ENCODE measurements around the gene FAM174C. TPM values are rescaled to one million over a fixed set of nuclear protein-coding genes. Genes with fewer than 3 reads are reported as not detected.

The FAM174C gene
- total and polyA plus RNA-seq, 10 of the 15 experiments (the other 5 are each of a cell fraction or from before 2014, with no cell fraction given): 0.89 to 94.6 (median 43.6) TPM

GRCh38 chr19:1251330-1252220, 23.8 kb upstream of the FAM174C start (continued):
- TF ChIP-seq MTA2 (IDR thresholded peaks at IDR 0.05; ENCODE audit: low read depth): no peak
- TF ChIP-seq USF1 (IDR thresholded peaks at IDR 0.05; ENCODE audit: borderline replicate concordance, extremely low read length, insufficient read depth, low read depth, low read length): no peak
- no peak for TF ChIP-seq IRF4 (IDR thresholded peaks at IDR 0.05; ENCODE audit: low read depth, low read length)
- TF ChIP-seq RCOR1 (conservative IDR thresholded peaks at IDR 0.05; ENCODE audit: low read depth, low read length): no peak
- no peak for TF ChIP-seq STAT3 (IDR thresholded peaks at IDR 0.05; ENCODE audit: low read depth, low read length)
- no peak for TF ChIP-seq TCF12 (IDR thresholded peaks at IDR 0.05; ENCODE audit: low read depth, low read length)
- TF ChIP-seq SP1 (IDR thresholded peaks at IDR 0.05; ENCODE audit: low read depth, low read length): no peak
- no peak for TF ChIP-seq BMI1 (IDR thresholded peaks at IDR 0.05; ENCODE audit: borderline replicate concordance)
- no peak for TF ChIP-seq CEBPB (IDR thresholded peaks at IDR 0.05; ENCODE audit: borderline replicate concordance in 1 of 2, low read depth in 2 of 2, low read length in 2 of 2)
- no peak for TF ChIP-seq ZNF622 (IDR thresholded peaks at IDR 0.05)
- no peak for TF ChIP-seq DPF2 (IDR thresholded peaks at IDR 0.05)
- TF ChIP-seq CHD2 (IDR thresholded peaks at IDR 0.05; ENCODE audit: borderline replicate concordance, low read depth, low read length): 0 out of 2 replicates have a peak, but pooled peaks have one; percentile 23
- TF ChIP-seq PAX8 (IDR thresholded peaks at IDR 0.05): no peak
- no peak for TF ChIP-seq PML (IDR thresholded peaks at IDR 0.05; ENCODE audit: low read length)
- no peak for TF ChIP-seq ZNF207 (IDR thresholded peaks at IDR 0.05; ENCODE audit: borderline replicate concordance)
- 0 out of 2 replicates have a peak, but pooled peaks have one; percentile 25 for TF ChIP-seq POLR2AphosphoS2 (IDR thresholded peaks at IDR 0.05; ENCODE audit: low read depth, low read length)
- 0 out of 2 replicates have a peak, but pooled peaks have one; percentile 15 for TF ChIP-seq LARP7 (IDR thresholded peaks at IDR 0.05)
- peak; percentile 10; the same call in 1 of the 3 replicates for TF ChIP-seq POU2F2 (IDR thresholded peaks at IDR 0.05; ENCODE audit: borderline replicate concordance, low read depth, low read length)
- TF ChIP-seq JUND (IDR thresholded peaks at IDR 0.05; ENCODE audit: low read depth, low read length): no peak
- TF ChIP-seq, protein P1, sequence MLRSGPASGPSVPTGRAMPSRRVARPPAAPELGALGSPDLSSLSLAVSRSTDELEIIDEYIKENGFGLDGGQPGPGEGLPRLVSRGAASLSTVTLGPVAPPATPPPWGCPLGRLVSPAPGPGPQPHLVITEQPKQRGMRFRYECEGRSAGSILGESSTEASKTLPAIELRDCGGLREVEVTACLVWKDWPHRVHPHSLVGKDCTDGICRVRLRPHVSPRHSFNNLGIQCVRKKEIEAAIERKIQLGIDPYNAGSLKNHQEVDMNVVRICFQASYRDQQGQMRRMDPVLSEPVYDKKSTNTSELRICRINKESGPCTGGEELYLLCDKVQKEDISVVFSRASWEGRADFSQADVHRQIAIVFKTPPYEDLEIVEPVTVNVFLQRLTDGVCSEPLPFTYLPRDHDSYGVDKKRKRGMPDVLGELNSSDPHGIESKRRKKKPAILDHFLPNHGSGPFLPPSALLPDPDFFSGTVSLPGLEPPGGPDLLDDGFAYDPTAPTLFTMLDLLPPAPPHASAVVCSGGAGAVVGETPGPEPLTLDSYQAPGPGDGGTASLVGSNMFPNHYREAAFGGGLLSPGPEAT (IDR thresholded peaks at IDR 0.05; ENCODE audit: low read depth): no peak
- TF ChIP-seq CREB1 (IDR thresholded peaks at IDR 0.05; ENCODE audit: low read depth): no peak
- TF ChIP-seq BACH1 (IDR thresholded peaks at IDR 0.05; ENCODE audit: borderline replicate concordance): peak; percentile 61; the same call in 1 of the 2 replicates
- TF ChIP-seq GATAD2B (conservative IDR thresholded peaks at IDR 0.05; ENCODE audit: low read depth): no peak; the same call in 1 of the 2 replicates
- TF ChIP-seq E2F4 (IDR thresholded peaks at IDR 0.05; ENCODE audit: low read depth, low read length): no peak
- no peak for TF ChIP-seq RELA (IDR thresholded peaks at IDR 0.05; ENCODE audit: borderline replicate concordance, partially characterized antibody)
- TF ChIP-seq ELK1 (IDR thresholded peaks at IDR 0.05; ENCODE audit: low read depth, low read length): no peak
- no peak for TF ChIP-seq NFIC (IDR thresholded peaks at IDR 0.05; ENCODE audit: low read depth, low read length)
- TF ChIP-seq RFX5 (IDR thresholded peaks at IDR 0.05; ENCODE audit: low read depth, low read length): no peak
- TF ChIP-seq NBN (IDR thresholded peaks at IDR 0.05): no peak

Data from GM12878 (cell line).